AML-193 (cell line): ENCODE data around the gene RXRB.

ENCODE experiments used
- DNase-seq, 2 experiments: peaks; one replicate each; lab custom pipeline; 2025; lab: John Stamatoyannopoulos, UW

RXRB gene

GRCh38 chr6:33211666-33212422 is 11.4 kb upstream of the RXRB start:
- no peak for DNase-seq

- DNase-seq: no peak
Observed at GRCh38 chr6:33211136-33211535, 10.7 kb upstream of the RXRB start.

- no peak for DNase-seq
Observed at GRCh38 chr6:33209856-33210255, 9.4 kb upstream of the RXRB start.

- DNase-seq: peak; percentile 75 to 76
Observed at GRCh38 chr6:33208091-33208967, 7.9 kb upstream of the RXRB start, which contains the start of gene RING1. TSS of gene RING1 (plus strand) at chr6:33208500. CDS start at chr6:33208823, 323 bp downstream.

- DNase-seq: no peak
Observed at GRCh38 chr6:33207552-33208090, 7.2 kb upstream of the RXRB start.

- no peak for DNase-seq
Observed at GRCh38 chr6:33206864-33207551, 6.5 kb upstream of the RXRB start.

- DNase-seq: no peak
Observed at GRCh38 chr6:33206027-33206863, 5.8 kb upstream of the RXRB start.

GRCh38 chr6:33205191-33206026 is 4.9 kb upstream of the RXRB start:
- DNase-seq: peak in 1 of 2 experiments; percentile 15

- DNase-seq: peak; percentile 88 to 91
Observed at GRCh38 chr6:33204415-33205190, 4.1 kb upstream of the RXRB start, which contains the start of gene HSD17B8. TSS of gene HSD17B8 (plus strand) at chr6:33204655. CDS start at chr6:33204669, 14 bp downstream.

GRCh38 chr6:33204165-33204414 is 3.6 kb upstream of the RXRB start:
- no peak for DNase-seq

- no peak for DNase-seq
Observed at GRCh38 chr6:33203443-33204164, 3.1 kb upstream of the RXRB start.

- DNase-seq: no peak
Observed at GRCh38 chr6:33202799-33203198, 2.3 kb upstream of the RXRB start.

GRCh38 chr6:33201935-33202334 is 1.5 kb upstream of the RXRB start:
- no peak for DNase-seq

- DNase-seq: peak in 1 of 2 experiments; percentile 48
Observed at GRCh38 chr6:33201147-33201545, 681 bp upstream of the RXRB start.

- DNase-seq: peak in 1 of 2 experiments; percentile 67
Observed at GRCh38 chr6:33199687-33200218, 712 bp downstream of the RXRB start.

GRCh38 chr6:33198853-33199436 is 1.5 kb downstream of the RXRB start:
- DNase-seq: no peak

- no peak for DNase-seq
Observed at GRCh38 chr6:33198159-33198852, 2.2 kb downstream of the RXRB start.
